Right atrium auricular region (tissue), 2 donors: Measurements from ENCODE around the gene OSMR. TPM values are rescaled to one million over a fixed set of nuclear protein-coding genes. Genes with fewer than 3 reads are reported as not detected.

Source experiments
- DNase-seq: peaks from one replicate; pipeline ENCODE4 v3.0.0-alpha.2; 2019; ENCODE audit warnings: low spot score
- H3K27ac ChIP-seq, 2 donors: fragments of 200-600 bp; sonication (generic); 1 replicate in 1 of 2; 2 replicates in 1 of 2; pipeline ENCODE4 v1.5.1; 2016 to 2019
- H3K27me3 ChIP-seq, 2 donors: fragments of 200-600 bp; sonication (generic); one replicate each; pipeline versions ENCODE4 v1.5.1 to v1.6.0; 2017 to 2019
- H3K36me3 ChIP-seq: fragments of 200-600 bp; sonication (generic); one replicate; pipeline ENCODE4 v1.5.1; 2016
- H3K4me1 ChIP-seq, 2 donors: fragments of 200-600 bp; sonication (generic); one replicate each; pipeline versions ENCODE4 v1.5.1 to v1.6.0; 2017 to 2019
- H3K4me3 ChIP-seq, 2 donors: fragments of 200-600 bp; sonication (generic); 1 replicate in 1 of 2; 2 replicates in 1 of 2; pipeline ENCODE4 v1.5.1; 2017 to 2019; ENCODE audit warnings: mild to moderate bottlenecking in 1 of 2, moderate library complexity in 1 of 2
- H3K9me3 ChIP-seq, 2 donors: fragments of 200-600 bp; sonication (generic); one replicate each; pipeline ENCODE4 v1.5.1; 2019
- total RNA-seq, 2 donors: library from RNA; depleted of rRNA; stranded (reverse); fragments of >200 nt; gene quantifications; one replicate each; pipeline ENCODE4 v1.1.0, GENCODE V29; 2016
- TF ChIP-seq, protein P1 (sequence below), 2 donors: fragments of 200-600 bp; sonication (generic); IDR thresholded peaks; one replicate each; pipeline ENCODE4 v1.5.1; 2019; ENCODE audit warnings: antibody characterized with exemption in 2 of 2

Gene OSMR
- total RNA-seq, 2 donors from 2014 or later = 13.8 to 28.6 TPM

GRCh38 chr5:38913714-38914113 lies 67.9 kb downstream of the OSMR start:
- Histone ChIP-seq H3K36me3 (peaks cover 14% of the 10 kb centered on the region), H3K4me1 (no peaks in the 10 kb centered on the region), H3K4me3 (no peak overlapping the region), H3K9me3 (no peaks in the 10 kb centered on the region), H3K27ac (no peak overlapping the region), H3K27me3 (no peaks in the 10 kb centered on the region)
- DNase-seq = no peak
- TF ChIP-seq, protein P1, sequence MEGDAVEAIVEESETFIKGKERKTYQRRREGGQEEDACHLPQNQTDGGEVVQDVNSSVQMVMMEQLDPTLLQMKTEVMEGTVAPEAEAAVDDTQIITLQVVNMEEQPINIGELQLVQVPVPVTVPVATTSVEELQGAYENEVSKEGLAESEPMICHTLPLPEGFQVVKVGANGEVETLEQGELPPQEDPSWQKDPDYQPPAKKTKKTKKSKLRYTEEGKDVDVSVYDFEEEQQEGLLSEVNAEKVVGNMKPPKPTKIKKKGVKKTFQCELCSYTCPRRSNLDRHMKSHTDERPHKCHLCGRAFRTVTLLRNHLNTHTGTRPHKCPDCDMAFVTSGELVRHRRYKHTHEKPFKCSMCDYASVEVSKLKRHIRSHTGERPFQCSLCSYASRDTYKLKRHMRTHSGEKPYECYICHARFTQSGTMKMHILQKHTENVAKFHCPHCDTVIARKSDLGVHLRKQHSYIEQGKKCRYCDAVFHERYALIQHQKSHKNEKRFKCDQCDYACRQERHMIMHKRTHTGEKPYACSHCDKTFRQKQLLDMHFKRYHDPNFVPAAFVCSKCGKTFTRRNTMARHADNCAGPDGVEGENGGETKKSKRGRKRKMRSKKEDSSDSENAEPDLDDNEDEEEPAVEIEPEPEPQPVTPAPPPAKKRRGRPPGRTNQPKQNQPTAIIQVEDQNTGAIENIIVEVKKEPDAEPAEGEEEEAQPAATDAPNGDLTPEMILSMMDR (IDR thresholded peaks at IDR 0.05) = no peak

DNA sequence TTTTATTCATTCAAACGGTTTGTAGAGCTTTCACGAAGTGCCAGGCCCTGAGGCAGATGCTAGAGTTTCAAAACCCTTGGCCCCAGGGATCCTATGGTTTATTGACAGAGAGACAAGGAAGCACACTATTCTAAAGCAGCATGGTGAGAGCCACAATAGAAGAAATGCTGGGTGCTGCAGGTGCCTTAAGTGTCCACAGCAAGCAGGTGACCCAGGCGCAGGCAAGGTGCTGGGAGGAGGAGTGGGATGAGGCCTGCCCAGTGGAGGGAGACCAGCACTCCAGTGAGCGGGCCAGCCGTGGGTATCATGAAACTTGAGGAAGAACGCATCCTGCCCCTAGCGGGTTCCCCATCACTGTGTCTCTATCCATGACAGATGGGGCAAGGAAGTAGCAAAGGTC lies 71.0 kb downstream of the OSMR start:
- H3K9me3 ChIP-seq = no peaks in the 10 kb centered on the region
- H3K36me3 ChIP-seq = peaks cover 16% of the 10 kb centered on the region
- H3K27ac ChIP-seq = no peak overlapping the region

GRCh38 chr5:38921174-38921573 lies 75.4 kb downstream of the OSMR start:
- peaks cover 0 to 7% of the 10 kb centered on the region in 2 donors for H3K4me1 ChIP-seq
- H3K27ac ChIP-seq = no peak overlapping the region
- peaks cover 29% of the 10 kb centered on the region for H3K36me3 ChIP-seq
- no peaks in the 10 kb centered on the region for H3K9me3 ChIP-seq
- DNase-seq = no peak
- TF ChIP-seq, protein P1 (IDR thresholded peaks at IDR 0.05) = no peak
- no peaks in the 10 kb centered on the region for H3K27me3 ChIP-seq
- no peak overlapping the region for H3K4me3 ChIP-seq

More for the DNA sequence above, 71.0 kb downstream of the OSMR start:
- H3K4me3 ChIP-seq = no peak overlapping the region
- no peaks in the 10 kb centered on the region for H3K27me3 ChIP-seq
- TF ChIP-seq, protein P1 (IDR thresholded peaks at IDR 0.05) = no peak
- no peaks in the 10 kb centered on the region for H3K4me1 ChIP-seq
- DNase-seq = no peak

DNA sequence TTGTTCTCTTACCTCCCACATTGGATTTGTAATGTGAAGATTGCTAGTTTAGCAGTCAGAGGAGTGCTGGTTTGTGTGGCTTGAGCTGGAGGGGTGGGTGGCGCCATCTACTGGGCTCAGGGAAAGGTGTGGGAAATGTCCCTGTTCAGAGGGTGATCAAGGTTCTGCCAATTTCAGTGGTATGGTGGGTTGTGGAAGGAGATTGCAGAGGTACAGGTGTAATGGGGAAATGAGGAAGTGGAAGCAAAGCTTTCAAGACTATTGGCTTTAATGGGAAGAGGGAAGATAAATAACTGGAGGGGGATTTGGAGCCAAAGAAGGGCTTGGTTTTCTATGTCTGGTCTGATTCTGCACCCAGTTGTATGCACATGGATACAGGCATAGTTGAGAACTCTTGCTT lies 76.4 kb downstream of the OSMR start:
- Histone ChIP-seq H3K27ac (no peak overlapping the region), H3K36me3 (peaks cover 30% of the 10 kb centered on the region), H3K4me3 (no peak overlapping the region), H3K9me3 (no peaks in the 10 kb centered on the region), H3K27me3 (no peaks in the 10 kb centered on the region), H3K4me1 (peaks cover 0 to 7% of the 10 kb centered on the region in 2 donors)
- TF ChIP-seq, protein P1 (IDR thresholded peaks at IDR 0.05) = peak; percentile 45 to 80
- no peak for DNase-seq

- peaks cover 0 to 7% of the 10 kb centered on the region in 2 donors for H3K4me1 ChIP-seq
- H3K36me3 ChIP-seq = peaks cover 27% of the 10 kb centered on the region
- H3K27ac ChIP-seq = peak overlapping the region in 1 of 2 donors; percentile 18
- no peaks in the 10 kb centered on the region for H3K9me3 ChIP-seq
- TF ChIP-seq, protein P1 (IDR thresholded peaks at IDR 0.05) = no peak
- no peak for DNase-seq
- H3K27me3 ChIP-seq = no peaks in the 10 kb centered on the region
- H3K4me3 ChIP-seq = no peak overlapping the region
Measured at GRCh38 chr5:38923661-38924451, 78.0 kb downstream of the OSMR start.
